Stimulated activated naive CD4-positive, alpha-beta T cell (primary cell): Measurements from ENCODE around the gene CHI3L1.

Source experiments
- DNase-seq, 6 experiments: peaks; one replicate each; lab custom pipeline; 2025; lab: John Stamatoyannopoulos, UW

The CHI3L1 gene

GRCh38 chr1:203168991-203169390, 17.5 kb downstream of the CHI3L1 start:
- DNase-seq = no peak

DNA sequence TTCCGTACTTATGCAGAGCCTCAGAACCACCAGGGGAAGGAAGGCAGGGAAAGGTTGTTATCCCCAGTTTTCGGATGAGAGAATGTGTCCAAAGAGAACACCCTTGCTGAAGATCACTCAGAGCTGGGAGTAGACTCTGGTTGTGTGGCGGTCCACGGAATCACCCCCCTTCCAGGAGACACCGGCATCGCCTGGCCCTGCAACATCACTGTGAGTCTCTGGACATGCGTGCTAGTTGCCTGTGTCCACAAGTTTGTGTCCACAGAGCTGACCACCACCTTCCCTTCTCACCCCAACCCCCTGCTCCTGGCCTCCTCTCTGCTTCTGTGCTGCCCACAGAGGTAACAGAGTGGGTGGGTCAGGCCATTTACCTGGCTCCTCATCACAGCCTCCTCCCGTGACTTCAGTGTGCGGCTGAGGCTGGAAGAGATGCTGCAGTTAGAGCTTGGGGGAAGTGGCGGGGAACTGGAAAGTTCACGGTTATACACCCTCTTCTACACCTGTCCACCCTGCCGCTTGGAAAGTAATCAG, 18.2 kb downstream of the CHI3L1 start:
- no peak for DNase-seq

GRCh38 chr1:203167913-203168200, 18.6 kb downstream of the CHI3L1 start:
- no peak for DNase-seq

DNA sequence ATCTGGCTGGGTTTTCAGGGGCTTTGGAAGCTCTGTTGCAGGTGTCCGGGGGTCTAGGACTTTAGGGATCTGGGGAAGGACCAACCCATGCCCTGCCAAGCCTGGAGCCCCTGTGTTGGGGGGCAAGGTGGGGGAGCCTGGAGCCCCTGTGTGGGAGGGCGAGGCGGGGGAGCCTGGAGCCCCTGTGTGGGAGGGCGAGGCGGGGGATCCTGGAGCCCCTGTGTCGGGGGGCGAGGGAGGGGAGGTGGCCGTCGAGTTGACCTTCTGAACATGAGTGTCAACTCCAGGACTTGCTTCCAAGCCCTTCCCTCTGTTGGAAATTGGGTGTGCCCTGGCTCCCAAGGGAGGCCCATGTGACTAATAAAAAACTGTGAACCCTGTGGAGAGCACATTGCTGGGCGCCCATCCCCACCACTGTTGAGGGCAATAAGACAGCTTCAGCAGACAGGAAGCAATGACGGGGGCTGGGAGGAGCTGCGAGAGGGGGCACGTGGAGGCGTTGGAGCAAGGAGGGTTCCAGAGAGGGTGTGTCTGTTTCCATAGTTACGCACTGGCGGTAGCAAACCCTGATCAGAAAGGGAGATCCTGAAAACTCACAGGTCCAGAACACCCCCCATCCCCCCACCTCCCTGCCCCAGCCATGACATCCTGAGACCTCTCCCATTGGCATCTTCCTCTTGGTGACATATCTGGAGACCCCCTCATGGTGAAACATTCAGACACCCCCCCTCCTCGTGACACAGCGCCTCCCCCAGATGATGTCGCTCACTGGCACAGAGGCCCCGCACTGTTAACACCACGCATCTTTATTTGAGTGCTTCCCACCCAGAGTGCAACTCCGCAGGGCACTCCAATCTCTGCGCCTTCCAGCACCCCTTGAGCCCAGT, 19.2 kb downstream of the CHI3L1 start:
- no peak for DNase-seq

- DNase-seq = no peak
Observed at GRCh38 chr1:203166192-203166940, 20.1 kb downstream of the CHI3L1 start.

- DNase-seq = no peak
Observed at GRCh38 chr1:203165800-203166161, 20.7 kb downstream of the CHI3L1 start.

DNA sequence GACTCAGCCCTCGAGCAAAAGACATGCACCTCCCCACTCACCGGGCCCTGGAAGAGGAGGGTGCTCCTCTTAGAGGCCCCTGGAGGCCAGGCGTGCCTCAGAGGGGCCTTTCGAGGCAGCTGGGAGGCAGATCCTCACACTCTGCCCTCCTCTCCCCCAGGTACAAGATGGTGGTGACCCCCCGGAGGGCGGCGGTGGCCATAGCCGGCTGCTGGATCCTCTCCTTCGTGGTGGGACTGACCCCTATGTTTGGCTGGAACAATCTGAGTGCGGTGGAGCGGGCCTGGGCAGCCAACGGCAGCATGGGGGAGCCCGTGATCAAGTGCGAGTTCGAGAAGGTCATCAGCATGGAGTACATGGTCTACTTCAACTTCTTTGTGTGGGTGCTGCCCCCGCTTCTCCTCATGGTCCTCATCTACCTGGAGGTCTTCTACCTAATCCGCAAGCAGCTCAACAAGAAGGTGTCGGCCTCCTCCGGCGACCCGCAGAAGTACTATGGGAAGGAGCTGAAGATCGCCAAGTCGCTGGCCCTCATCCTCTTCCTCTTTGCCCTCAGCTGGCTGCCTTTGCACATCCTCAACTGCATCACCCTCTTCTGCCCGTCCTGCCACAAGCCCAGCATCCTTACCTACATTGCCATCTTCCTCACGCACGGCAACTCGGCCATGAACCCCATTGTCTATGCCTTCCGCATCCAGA, 21.3 kb downstream of the CHI3L1 start:
- no peak for DNase-seq

DNA sequence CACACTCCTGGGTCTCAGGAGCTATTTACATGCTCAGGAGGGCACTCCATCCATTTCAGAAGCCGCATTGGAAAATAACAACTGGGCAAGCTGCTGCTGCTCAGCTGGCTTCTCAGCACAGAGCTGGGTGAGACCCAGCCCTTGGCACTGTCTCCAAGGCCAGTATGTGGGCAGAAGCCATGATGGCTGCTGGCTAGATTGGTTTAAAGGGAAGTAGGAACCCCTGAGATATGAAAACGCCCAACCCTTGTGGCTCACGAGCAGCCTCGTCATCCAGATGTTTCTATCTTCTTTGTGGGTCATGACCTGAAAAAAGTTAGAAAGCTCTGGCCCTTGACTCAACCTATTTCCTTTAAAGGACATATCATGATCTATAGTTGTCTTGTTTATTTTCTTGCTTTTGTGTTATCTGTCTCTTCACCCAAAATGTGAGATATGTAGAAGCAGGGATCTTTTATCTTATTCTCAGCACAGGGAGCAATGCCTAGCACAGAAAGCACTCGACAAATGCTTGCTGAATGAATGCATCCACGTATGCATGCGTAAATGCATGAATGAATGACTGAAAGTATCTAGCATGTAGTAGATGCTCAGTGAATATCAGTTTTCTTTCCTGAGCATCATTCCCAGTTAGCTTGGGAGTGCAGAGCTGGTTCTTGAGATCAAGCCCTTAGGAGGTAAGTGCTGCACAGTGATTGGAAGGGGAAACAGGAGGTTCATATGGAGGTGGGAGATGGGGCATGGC, 22.4 kb downstream of the CHI3L1 start:
- no peak for DNase-seq

GRCh38 chr1:203162403-203162802, 24.1 kb downstream of the CHI3L1 start:
- DNase-seq = no peak

GRCh38 chr1:203161703-203162102, 24.8 kb downstream of the CHI3L1 start:
- no peak for DNase-seq

- DNase-seq = no peak
Observed at GRCh38 chr1:203161175-203161574, 25.3 kb downstream of the CHI3L1 start.

DNA sequence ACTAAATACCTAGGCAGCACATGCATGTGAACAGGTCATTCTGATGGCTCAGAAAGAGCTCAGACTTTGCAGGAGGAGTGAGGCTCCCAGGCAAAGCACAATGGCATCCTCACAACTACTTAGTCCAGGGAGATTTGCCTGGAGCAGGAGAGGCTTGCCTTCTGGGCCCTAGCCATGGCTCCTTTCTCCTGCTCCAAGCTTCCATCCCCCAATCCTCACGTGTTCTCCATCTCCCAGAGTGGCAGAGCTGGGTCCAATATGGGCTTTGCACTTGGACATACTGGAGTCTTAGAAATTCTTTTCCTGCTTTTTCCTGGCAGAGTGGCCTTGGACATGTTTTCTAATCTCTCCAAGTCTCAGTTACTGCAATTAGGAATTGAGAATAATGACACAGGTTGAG, 26.7 kb downstream of the CHI3L1 start:
- no peak for DNase-seq

GRCh38 chr1:203158960-203159665, 27.4 kb downstream of the CHI3L1 start:
- DNase-seq = no peak

- no peak for DNase-seq
Observed at GRCh38 chr1:203158423-203158822, 28.1 kb downstream of the CHI3L1 start.

- DNase-seq = no peak
Observed at GRCh38 chr1:203156280-203156679, 30.2 kb downstream of the CHI3L1 start.

DNA sequence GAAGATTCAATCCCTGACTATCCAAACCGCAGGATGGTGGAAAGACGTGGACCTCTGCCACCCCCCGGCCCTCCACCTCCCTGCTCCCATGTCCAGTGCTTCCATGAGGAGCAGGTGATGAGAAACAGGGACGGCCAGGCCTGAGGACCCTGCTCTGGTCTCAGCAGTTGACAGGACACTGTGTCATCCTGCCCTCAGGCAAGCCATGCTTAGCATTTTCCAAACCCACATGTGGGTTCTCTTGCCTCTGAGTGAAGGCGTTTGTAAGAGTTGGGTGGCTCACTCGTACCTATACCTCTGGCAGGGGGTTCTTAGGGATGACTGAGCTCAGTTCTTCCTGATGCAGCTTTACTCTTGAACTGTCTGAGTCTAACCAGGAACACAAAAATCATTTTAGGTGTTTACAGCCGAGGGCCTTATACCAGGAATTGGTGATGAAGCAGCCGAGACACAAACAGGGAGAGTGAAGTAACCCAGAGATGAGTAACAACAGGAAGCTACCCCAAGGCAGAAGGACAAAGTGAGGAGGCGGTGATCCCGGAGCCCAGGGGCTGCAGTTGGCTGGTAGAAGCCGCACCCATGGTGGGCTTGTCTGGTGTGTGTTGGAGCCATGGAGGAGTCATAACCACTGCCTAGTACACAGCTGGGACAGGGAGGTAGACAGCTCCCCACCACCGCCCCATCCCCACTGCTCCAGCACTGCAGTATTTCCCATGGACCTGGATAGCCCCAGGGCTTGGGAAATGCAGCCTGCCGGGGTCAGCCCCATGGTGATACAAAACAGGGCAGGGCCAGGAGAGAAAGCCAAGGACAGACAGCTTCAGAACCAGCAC, 32.3 kb downstream of the CHI3L1 start:
- DNase-seq = no peak

GRCh38 chr1:203153051-203153988, 33.2 kb downstream of the CHI3L1 start:
- DNase-seq = no peak

- no peak for DNase-seq
Observed at GRCh38 chr1:203152158-203153034, 34.1 kb downstream of the CHI3L1 start.
